Cardiac septum (tissue), 1 donor: ENCODE data around the gene RPLP2. TPM values are rescaled to one million over a fixed set of nuclear protein-coding genes. Genes with fewer than 3 reads are reported as not detected.
A peak's percentile ranks its signal among the peaks of the same experiment; 100 is the strongest.

Experiments used
- DNase-seq: peaks from one replicate; pipeline ENCODE4 v3.0.0-alpha.2; 2020; ENCODE audit warnings: low spot score
- intact Hi-C: fragments of 100-400 bp; cut with DNase I; formaldehyde crosslinking; loops from one replicate; pipeline ENCODE4 v1.14.0; 2022
- total RNA-seq: library from RNA; stranded (reverse); fragmentation: NEBNext Ultra II Directional; extraction: Animal tissue kit (Norgen Biotek cat#: 25700); gene quantifications from one replicate; pipeline ENCODE4 v1.2.1, GENCODE V29; 2021
- donor health status: DM: no; HTN: no; CAD: no.

Gene RPLP2
- total RNA-seq, 1 donor from 2014 or later = 781 TPM

DNA sequence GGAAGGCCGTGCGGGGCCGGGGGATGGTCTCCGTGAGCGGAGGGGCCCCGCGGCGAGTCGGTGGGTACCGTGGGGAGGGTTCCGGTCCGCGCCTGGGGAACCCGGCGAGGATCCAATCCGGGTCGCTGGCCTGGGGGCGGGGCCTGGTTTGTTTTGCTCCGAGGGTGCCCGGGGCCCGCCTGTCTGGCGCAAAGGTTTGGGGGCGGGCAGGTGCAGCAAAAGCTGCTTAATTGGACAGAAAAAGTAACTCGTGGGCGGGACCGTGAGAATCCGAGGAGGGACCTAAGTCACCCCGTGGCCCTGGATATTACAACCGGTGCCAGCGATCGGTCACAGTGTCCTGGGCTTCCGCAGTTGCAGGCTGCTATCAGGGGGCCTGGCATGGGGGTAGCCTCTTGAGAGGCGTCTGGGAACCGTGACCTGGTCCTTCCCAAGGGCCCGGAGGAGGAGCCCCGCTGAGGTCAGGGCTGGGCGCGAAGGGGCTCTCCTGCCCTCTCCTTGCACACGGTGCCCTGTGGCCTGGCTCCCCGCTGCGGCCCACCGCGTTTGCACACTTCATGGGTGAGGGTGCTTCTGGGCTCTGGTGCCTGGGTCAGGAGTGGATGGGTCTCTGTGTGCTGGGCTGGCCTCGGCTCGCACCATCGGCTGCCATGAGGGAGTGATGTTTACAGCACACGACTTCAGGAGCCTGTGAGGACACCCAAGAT, 10.3 kb downstream of the RPLP2 start:
- DNase-seq = peak; percentile 95
- intact Hi-C loops = no loop called here

DNA sequence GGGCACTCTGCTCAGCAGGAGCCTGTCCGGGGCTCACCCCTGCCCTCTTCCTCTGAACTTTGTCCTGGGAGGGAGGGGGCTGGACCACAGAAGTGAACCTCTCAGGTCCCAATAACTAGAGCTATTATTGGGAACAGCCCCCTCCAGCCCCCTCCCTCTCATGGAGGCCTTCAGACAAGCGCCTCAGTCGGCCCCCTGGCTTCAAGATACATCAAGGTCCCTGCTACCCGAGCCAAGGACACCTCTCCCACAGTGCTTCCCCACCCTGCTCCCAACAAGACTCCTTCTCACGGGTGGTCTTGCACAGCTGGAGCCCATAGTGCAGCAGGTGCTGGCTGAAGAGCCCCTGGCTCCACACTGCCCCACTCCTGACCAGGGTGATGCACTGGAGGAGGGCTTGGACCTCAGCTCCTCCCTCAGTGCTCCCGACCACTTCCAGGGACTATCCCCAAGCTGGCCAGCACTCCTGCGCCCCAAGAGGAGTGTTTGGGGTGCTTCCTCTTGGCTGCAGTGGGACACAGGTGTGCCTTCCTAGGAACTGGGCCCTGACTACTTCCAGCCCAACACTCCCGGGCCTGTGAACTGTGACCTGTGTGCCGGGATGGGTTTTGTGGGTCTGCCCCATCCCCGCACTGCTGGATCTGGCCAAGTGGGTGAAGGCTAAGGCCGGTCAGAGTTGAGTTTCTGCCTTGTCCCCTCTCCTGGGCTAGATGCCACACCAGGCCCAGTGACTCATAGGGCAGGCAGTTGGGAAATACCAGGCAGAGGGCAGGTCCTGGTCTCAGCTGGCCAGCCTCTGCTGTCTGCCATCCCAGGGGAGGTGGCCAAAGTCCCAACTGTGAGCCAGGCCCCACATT, 11.1 kb downstream of the RPLP2 start:
- intact Hi-C loops = no loop called here
- peak; percentile 94 for DNase-seq

DNA sequence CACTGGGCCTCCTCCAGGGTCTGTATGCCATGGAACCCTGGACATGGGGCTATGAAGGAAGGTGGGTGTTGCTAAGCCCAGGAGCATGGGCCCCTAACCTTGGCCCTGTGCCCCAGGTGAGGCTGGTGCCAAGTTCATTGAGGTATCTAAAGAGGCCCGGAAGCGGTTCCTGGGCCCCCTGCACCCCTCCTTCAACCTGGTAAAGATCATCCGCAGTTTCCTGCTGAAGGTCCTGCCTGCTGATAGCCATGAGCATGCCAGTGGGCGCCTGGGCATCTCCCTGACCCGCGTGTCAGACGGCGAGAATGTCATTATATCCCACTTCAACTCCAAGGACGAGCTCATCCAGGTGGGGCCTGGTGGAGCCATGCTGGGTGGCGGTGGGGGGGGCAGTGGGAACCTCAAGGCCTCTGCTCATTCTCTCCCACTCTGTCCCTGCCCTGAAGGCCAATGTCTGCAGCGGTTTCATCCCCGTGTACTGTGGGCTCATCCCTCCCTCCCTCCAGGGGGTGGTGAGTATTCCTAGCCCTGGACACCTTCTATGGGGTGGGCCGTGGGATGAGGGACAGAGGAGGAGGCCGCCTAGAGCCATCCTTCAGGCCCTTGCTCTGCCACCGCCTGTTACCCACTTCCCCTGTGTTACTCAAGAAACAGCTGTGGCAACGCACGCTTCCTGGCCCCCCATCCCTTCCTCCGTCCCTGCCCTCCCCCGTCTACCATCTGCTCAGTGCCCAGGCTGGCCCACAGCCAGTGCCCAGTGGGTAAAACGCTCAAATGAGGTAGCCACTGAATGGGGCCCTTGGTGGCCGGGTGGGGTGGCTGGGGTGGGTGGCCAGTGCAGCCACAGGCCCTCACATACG, 12.0 kb downstream of the RPLP2 start:
- intact Hi-C loops = no loop called here
- peak; percentile 84 for DNase-seq

GRCh38 chr11:823441-824291, 13.9 kb downstream of the RPLP2 start:
- intact Hi-C loops = no loop called here
- DNase-seq = no peak

DNA sequence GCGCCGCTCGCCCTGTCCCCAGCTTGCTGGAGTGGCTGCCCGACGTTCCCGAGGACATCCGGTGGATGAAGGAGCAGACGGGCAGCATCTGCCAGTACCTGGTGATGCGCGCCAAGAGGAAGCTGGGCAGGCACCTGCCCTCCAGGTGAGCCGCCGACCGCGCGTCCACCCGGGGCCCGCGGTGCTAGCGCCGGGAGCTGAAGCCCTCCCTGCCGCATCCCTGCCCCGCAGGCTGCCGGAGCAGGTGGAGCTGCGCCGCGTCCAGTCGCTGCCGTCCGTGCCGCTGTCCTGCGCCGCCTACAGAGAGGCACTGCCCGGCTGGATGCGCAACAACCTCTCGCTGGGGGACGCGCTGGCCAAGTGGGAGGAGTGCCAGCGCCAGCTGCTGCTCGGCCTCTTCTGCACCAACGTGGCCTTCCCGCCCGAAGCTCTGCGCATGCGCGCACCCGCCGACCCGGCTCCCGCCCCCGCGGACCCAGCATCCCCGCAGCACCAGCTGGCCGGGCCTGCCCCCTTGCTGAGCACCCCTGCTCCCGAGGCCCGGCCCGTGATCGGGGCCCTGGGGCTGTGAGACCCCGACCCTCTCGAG, 14.6 kb downstream of the RPLP2 start:
- no peak for DNase-seq
- intact Hi-C loops = no loop called here

GRCh38 chr11:824942-825341, 15.2 kb downstream of the RPLP2 start:
- no peak for DNase-seq

GRCh38 chr11:825366-826226, 15.8 kb downstream of the RPLP2 start:
- DNase-seq = no peak
- intact Hi-C loops = no loop called here

More at GRCh38 chr11:824942-825341, 15.2 kb downstream of the RPLP2 start:
- intact Hi-C loops = no loop called here

DNA sequence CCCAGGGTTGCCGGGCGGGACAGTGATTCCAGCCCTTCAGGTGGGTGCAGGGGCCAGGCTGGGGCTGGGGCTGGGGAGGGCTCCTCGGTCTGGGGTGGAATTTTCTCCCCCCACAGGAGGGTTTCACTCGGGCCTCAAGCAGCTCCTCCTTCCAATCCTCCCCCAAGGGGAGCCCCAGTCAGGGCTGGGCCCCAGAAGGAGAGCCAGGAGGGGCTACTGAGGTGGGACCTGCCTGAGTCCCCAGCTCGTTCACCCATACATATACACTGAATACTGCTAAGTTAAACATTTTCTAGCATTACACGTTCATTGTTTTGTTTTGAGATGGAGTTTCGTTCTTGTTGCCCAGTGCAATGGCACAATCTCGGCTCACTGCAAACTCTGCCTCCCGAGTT, 16.5 kb downstream of the RPLP2 start:
- no peak for DNase-seq
- intact Hi-C loops = no loop called here

DNA sequence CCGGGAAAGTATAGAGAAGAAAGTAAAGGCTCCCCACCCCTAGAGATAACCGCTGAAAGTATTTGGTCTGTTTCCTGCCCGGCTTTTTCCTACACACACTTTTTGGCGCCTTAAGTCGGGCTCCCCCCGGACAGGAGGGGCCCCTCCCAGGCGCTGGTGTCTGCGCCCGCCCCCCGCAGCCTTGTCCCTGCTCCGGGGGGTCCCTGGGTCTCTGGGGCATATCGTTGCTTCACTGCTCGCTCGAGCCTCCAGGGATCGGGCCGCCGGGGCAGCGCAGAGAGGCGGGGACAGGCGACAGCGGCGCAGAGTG, 17.0 kb downstream of the RPLP2 start:
- intact Hi-C loops = no loop called here
- DNase-seq = no peak

- intact Hi-C loops = no loop called here
- DNase-seq = no peak
These were observed 17.6 kb downstream of the RPLP2 start for GRCh38 chr11:827146-827896.

DNA sequence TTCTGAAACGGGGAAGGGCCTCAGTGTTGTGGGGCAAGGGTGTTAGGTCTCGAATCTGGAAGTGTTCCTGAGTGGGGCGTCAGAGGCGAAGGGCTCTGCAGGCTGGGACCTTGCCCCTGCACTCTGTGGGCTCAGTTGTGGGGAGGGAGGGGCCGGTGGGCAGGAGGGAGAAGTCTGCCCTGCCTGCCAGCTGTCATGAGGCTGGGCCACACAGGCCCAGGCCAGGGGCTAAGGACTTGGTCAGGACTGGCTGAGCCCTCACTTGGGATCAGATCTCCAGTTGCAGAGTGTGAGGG, 18.1 kb downstream of the RPLP2 start, which contains the start of gene CRACR2B:
TSS of gene CRACR2B (plus strand) at position 23 of the 296 bp plus-strand sequence. CDS start 689 bp downstream, outside the sequence.
- DNase-seq = no peak

DNA sequence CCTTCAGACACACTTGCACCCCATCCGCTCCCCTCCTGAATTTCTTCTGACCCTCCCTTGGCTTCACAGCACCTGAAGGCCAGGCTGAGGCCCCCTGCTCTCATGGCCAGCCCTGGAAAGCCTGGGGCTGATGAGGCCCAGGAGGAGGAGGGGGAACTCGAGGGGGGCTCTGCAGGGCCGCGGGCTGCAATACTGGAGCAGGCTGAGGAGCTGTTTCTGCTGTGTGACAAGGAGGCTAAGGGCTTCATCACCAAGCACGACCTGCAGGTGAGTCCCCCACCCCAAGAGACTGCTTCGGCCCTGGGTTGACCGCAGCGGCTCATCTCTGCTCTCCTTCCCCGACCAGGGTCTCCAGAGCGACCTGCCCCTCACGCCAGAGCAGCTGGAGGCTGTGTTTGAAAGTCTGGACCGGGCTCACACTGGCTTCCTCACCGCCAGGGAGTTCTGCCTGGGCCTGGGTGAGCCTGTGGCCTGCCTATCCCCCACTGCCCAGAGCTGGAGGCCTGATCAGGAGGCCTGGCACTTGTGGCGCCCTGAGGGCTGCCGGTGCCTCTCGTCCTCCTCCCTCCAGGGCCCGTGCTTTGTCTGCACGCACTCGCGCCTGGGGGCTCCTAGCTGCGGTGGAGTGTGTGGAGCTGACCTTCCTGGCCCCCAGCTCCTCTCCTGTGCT, 18.9 kb downstream of the RPLP2 start:
- intact Hi-C loops = no loop called here
- DNase-seq = no peak

More for the DNA sequence above, 18.1 kb downstream of the RPLP2 start, which contains the start of gene CRACR2B:
- intact Hi-C loops = no loop called here

DNA sequence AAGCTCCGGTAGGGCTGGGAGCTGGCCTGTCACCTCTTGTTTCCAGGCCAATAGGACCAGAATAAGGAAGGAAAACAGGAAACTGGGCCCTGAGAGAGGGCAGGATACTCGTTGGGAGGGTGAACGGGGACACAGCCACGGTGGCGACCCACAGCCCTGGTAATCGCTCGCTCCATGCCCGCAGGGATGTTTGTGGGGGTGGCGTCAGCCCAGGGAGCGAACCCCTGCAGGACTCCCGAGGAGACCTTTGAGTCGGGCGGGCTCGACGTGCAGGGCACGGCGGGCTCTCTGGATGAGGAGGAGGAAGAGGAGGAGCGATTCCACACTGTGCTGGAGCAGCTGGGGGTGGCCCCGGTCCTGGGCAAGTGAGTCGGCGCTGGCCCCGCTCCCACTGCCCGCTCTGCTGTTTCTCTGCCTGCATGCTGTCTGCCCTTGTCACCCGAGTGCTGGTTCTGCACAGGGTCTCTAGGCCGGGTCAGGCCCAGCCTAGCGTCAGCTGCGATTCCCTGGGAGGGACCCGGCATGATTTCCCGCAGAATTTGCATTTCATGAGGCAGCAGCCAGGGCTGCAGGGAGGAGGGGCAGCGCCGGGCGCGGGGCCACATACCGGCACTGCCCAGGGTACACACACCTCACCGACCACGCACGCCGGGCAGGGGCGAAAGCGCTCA, 19.5 kb downstream of the RPLP2 start:
- intact Hi-C loops = no loop called here
- peak; percentile 83 for DNase-seq

- intact Hi-C loops = no loop called here
These were observed 20.1 kb downstream of the RPLP2 start for GRCh38 chr11:829847-830294.

DNA sequence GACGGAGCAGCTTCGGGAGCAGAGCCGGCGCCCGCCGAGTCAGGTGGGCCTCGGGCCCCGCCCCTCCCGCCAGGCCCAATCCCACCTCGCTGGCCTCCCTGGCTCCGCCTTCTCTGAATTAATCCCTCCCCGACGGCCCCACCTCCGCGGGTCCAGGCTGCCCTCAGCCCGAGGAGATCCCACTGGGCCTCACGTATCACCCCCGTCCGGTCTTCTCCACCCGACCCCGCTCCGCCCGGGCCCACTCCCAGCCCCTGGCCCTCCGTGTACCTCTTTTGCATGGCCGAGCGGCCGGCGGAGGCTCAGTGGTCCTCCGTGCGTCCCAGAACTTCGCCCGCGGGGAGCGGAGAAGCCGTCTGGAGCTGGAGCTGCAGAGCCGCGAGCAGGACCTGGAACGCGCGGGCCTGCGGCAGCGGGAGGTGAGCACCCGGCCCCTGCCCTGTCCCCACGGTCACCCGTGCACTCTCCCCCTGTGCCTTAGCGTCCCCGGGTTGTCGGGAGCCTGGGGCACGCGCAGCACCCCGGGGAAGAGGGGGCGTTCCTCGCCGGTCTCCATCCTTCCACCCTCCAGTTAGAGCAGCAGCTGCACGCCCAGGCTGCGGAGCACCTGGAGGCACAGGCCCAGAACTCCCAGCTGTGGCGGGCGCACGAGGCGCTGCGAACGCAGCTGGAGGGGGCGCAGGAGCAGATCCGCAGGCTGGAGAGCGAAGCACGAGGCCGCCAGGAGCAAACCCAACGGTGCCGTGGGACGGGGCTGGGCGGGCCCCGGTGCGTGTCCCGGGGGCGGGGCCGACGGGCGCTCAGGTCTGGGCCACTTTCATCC, 20.7 kb downstream of the RPLP2 start:
- intact Hi-C loops = no loop called here
- peak; percentile 84 for DNase-seq

More at GRCh38 chr11:829847-830294, 20.1 kb downstream of the RPLP2 start:
- DNase-seq = no peak
